Esophagus squamous epithelium (tissue), 5 donors: ENCODE measurements around the gene CFAP65. TPM values are rescaled to one million over a fixed set of nuclear protein-coding genes. Genes with fewer than 3 reads are reported as not detected.

Experiments
- DNase-seq: peaks from one replicate; lab custom pipeline; 2025; lab: John Stamatoyannopoulos, UW
- H3K27ac ChIP-seq, 4 donors: fragments of 200-600 bp; sonication (generic); one replicate each; pipeline ENCODE4 v1.5.1; 2016 to 2019; ENCODE audit warnings: mild to moderate bottlenecking in 1 of 4
- H3K27me3 ChIP-seq, 4 donors: fragments of 200-600 bp; sonication (generic); 1 replicate in 3 of 4; 2 replicates in 1 of 4; pipeline versions ENCODE4 v1.5.1 to v1.6.0; 2017 to 2021; ENCODE audit warnings: antibody characterized with exemption in 1 of 4
- H3K36me3 ChIP-seq, 3 donors: fragments of 200-600 bp; sonication (generic); one replicate each; pipeline ENCODE4 v1.5.1; 2016 to 2019
- H3K4me1 ChIP-seq, 3 donors: fragments of 200-600 bp; sonication (generic); one replicate each; pipeline ENCODE4 v1.5.1; 2017 to 2019
- H3K4me3 ChIP-seq, 4 donors: fragments of 200-600 bp; sonication (generic); 1 replicate in 3 of 4; 2 replicates in 1 of 4; pipeline ENCODE4 v1.5.1; 2016 to 2019; ENCODE audit warnings: mild to moderate bottlenecking in 2 of 4, moderate library complexity in 1 of 4
- H3K9me3 ChIP-seq, 3 donors: fragments of 200-600 bp; sonication (generic); one replicate each; pipeline ENCODE4 v1.5.1; 2016 to 2019
- CTCF ChIP-seq, 6 experiments: fragments of 450-650 bp in 4 of 6; fragments of 200-600 bp in 2 of 6; sonication (generic) in 2 of 6; IDR thresholded peaks; one replicate each; pipeline ENCODE4 v1.5.1; 2016 to 2019; ENCODE audit warnings: antibody characterized with exemption in 6 of 6, mild to moderate bottlenecking in 4 of 6, moderate library complexity in 4 of 6
- POLR2A ChIP-seq, 4 donors: fragments of 450-650 bp; IDR thresholded peaks; one replicate each; pipeline ENCODE4 v1.6.1; 2017; ENCODE audit warnings: antibody characterized with exemption in 4 of 4, mild to moderate bottlenecking in 4 of 4, moderate library complexity in 3 of 4
- WGBS, 2 donors: methylation state at CpG; one replicate each; pipeline ENCODE4 v1.1.5; 2018; 5-methylcytosine and 5-hydroxymethylcytosine counted together
- intact Hi-C: fragments of 100-400 bp; cut with DNase I; formaldehyde crosslinking; loops from one replicate; pipeline ENCODE4 v1.15.0; 2022
- total RNA-seq, 4 donors: library from RNA; depleted of rRNA; stranded (reverse); fragments of >200 nt; gene quantifications; one replicate each; pipeline ENCODE4 v1.1.0, GENCODE V29; 2016
- donor health status: DM: yes; HTN: yes; CAD: no.

CFAP65 gene
- total RNA-seq, 4 donors from 2014 or later: 0.19 TPM; not detected in 3

GRCh38 chr2:219081096-219081495 lies 39.8 kb upstream of the CFAP65 start:
- no peaks in the 10 kb centered on the region for H3K27me3 ChIP-seq
- TF ChIP-seq POLR2A (IDR thresholded peaks at IDR 0.05): no peak
- TF ChIP-seq CTCF (IDR thresholded peaks at IDR 0.05): no peak
- H3K9me3 ChIP-seq: no peaks in the 10 kb centered on the region
- H3K4me3 ChIP-seq: no peak overlapping the region
- no peaks in the 10 kb centered on the region for H3K4me1 ChIP-seq
- H3K36me3 ChIP-seq: peaks cover 0 to 21% (median 0%) of the 10 kb centered on the region in 3 donors
- H3K27ac ChIP-seq: no peak overlapping the region
- WGBS, 2 donors: 83 to 88% methylated on average over 7 of the region's 7 CpGs
- DNase-seq: no peak
- intact Hi-C loops: no loop called here

GRCh38 chr2:219079417-219079816 lies 38.1 kb upstream of the CFAP65 start:
- intact Hi-C loops: no loop called here
- WGBS, 2 donors: 51 to 94% methylated on average over 2 of the region's 2 CpGs
- no peak for DNase-seq

GRCh38 chr2:219078951-219079350 lies 37.6 kb upstream of the CFAP65 start:
- DNase-seq: no peak
- TF ChIP-seq POLR2A (IDR thresholded peaks at IDR 0.05) (no peak), CTCF (IDR thresholded peaks at IDR 0.05) (no peak)
- H3K27ac ChIP-seq: no peak overlapping the region
- intact Hi-C loops: no loop called here
- no peaks in the 10 kb centered on the region for H3K9me3 ChIP-seq
- no peak overlapping the region for H3K4me3 ChIP-seq
- 95% methylated on average over 4 of the region's 4 CpGs for WGBS, 2 donors
- H3K36me3 ChIP-seq: peaks cover 0 to 43% (median 0%) of the 10 kb centered on the region in 3 donors
- H3K4me1 ChIP-seq: no peaks in the 10 kb centered on the region
- H3K27me3 ChIP-seq: no peaks in the 10 kb centered on the region

More at GRCh38 chr2:219079417-219079816, 38.1 kb upstream of the CFAP65 start:
- H3K36me3 ChIP-seq: peaks cover 0 to 38% (median 0%) of the 10 kb centered on the region in 3 donors
- TF ChIP-seq CTCF (IDR thresholded peaks at IDR 0.05) (no peak), POLR2A (IDR thresholded peaks at IDR 0.05) (no peak)
- H3K4me3 ChIP-seq: no peak overlapping the region
- H3K27me3 ChIP-seq: no peaks in the 10 kb centered on the region
- no peak overlapping the region for H3K27ac ChIP-seq
- H3K9me3 ChIP-seq: no peaks in the 10 kb centered on the region
- no peaks in the 10 kb centered on the region for H3K4me1 ChIP-seq

- intact Hi-C loops: no loop called here
- no peak overlapping the region for H3K4me3 ChIP-seq
- no peaks in the 10 kb centered on the region for H3K27me3 ChIP-seq
- no peak for DNase-seq
- H3K4me1 ChIP-seq: no peaks in the 10 kb centered on the region
- H3K27ac ChIP-seq: no peak overlapping the region
- 84 to 92% methylated on average over 3 of the region's 3 CpGs for WGBS, 2 donors
- TF ChIP-seq CTCF (IDR thresholded peaks at IDR 0.05) (no peak), POLR2A (IDR thresholded peaks at IDR 0.05) (no peak)
- no peaks in the 10 kb centered on the region for H3K9me3 ChIP-seq
- peaks cover 0 to 47% (median 0%) of the 10 kb centered on the region in 3 donors for H3K36me3 ChIP-seq
Measured at GRCh38 chr2:219078126-219078525, 36.8 kb upstream of the CFAP65 start.

- Histone ChIP-seq H3K27ac (no peak overlapping the region), H3K9me3 (no peaks in the 10 kb centered on the region), H3K4me1 (peaks cover 0 to 8% (median 0%) of the 10 kb centered on the region in 3 donors), H3K36me3 (peaks cover 0 to 47% (median 0%) of the 10 kb centered on the region in 3 donors), H3K27me3 (no peaks in the 10 kb centered on the region), H3K4me3 (no peak overlapping the region)
- no peak for DNase-seq
- TF ChIP-seq CTCF (IDR thresholded peaks at IDR 0.05): no peak
- no peak for TF ChIP-seq POLR2A (IDR thresholded peaks at IDR 0.05)
- WGBS, 2 donors: 88 to 98% methylated on average over 3 of the region's 3 CpGs
- intact Hi-C loops: no loop called here
Measured at GRCh38 chr2:219076253-219076652, 34.9 kb upstream of the CFAP65 start.
